ENCODE results near the gene SLC36A1. TPM values are rescaled to one million over a fixed set of nuclear protein-coding genes. Genes with fewer than 3 reads are reported as not detected.

The SLC36A1 gene
- polyA plus RNA-seq, 1 of the 3 experiments (the other 2 are of a cell fraction), result 4.1 TPM

- Histone ChIP-seq H3K9me3 (no peaks in the 10 kb centered on the region), H3K4me2 (no peak overlapping the region), H3K9ac (no peak overlapping the region), H3K36me3 (replicated peaks in 1 of 2; ENCODE audit: control insufficient read depth in 1 of 2, insufficient read depth in 2 of 2, low read length in 1 of 2) (peaks cover 11 to 24% of the 10 kb centered on the region in 2 experiments), H3F3A (replicated peaks; ENCODE audit: insufficient read depth) (no peaks in the 10 kb centered on the region), H4K20me1 (ENCODE audit: insufficient read depth) (no peaks in the 10 kb centered on the region), H3K79me2 (ENCODE audit: insufficient read depth) (no peaks in the 10 kb centered on the region), H3K4me3 (ENCODE audit: low read depth in 2 of 2, low read length in 1 of 2) (no peak overlapping the region), H2AFZ (ENCODE audit: low read depth) (no peak overlapping the region), H3K27me3 (ENCODE audit: insufficient read depth) (no peaks in the 10 kb centered on the region), H3K9me2 (no peaks in the 10 kb centered on the region), H3K4me1 (ENCODE audit: control insufficient read depth in 1 of 2, insufficient read depth in 2 of 2, low read depth in 1 of 2, low read length in 1 of 2) (peaks cover under 1 to 6% of the 10 kb centered on the region in 2 experiments; a peak in 3 of 4 replicates), H3K27ac (ENCODE audit: low read depth in 2 of 2, low read length in 1 of 2) (no peak overlapping the region)
- ChIA-PET CTCF (interaction anchor here (1.0 kb wide), 1 partner anchor 13 kb away, joined by 3 read pairs; no protein-coding TSS in a partner anchor), POLR2A (no interaction called here)
- no peak for TF ChIP-seq GATA2 (CRISPR knock-in tag; IDR thresholded peaks at IDR 0.05)
- no peak for TF ChIP-seq SIN3A (IDR thresholded peaks at IDR 0.05; ENCODE audit: borderline replicate concordance, low read depth, low read length)
- no peak for TF ChIP-seq USF1 (IDR thresholded peaks at IDR 0.05; ENCODE audit: borderline replicate concordance, low read depth)
- no peak for TF ChIP-seq TAF1 (IDR thresholded peaks at IDR 0.05; ENCODE audit: borderline replicate concordance, low read depth, low read length)
- TF ChIP-seq EZH2phosphoT487 (IDR thresholded peaks at IDR 0.05; ENCODE audit: borderline replicate concordance, low read depth), result no peak
- 85% methylated on average over 1 of the region's 3 CpGs for WGBS (ENCODE audit: low lambda C conversion rate)
- DNase-seq, result no peak
These were observed 22.6 kb downstream of the SLC36A1 start for GRCh38 chr5:151469992-151470391.

- H4K20me1 ChIP-seq (ENCODE audit: insufficient read depth), result no peaks in the 10 kb centered on the region
- no peaks in the 10 kb centered on the region for H3K27me3 ChIP-seq (ENCODE audit: insufficient read depth)
- no peak overlapping the region for H3K9ac ChIP-seq
- H3K36me3 ChIP-seq (replicated peaks in 1 of 2; ENCODE audit: control insufficient read depth in 1 of 2, insufficient read depth in 2 of 2, low read length in 1 of 2), result peaks cover 11 to 24% of the 10 kb centered on the region in 2 experiments
- no peaks in the 10 kb centered on the region for H3F3A ChIP-seq (replicated peaks; ENCODE audit: insufficient read depth)
- no peak overlapping the region for H2AFZ ChIP-seq (ENCODE audit: low read depth)
- DNase-seq, result no peak
- H3K4me3 ChIP-seq (ENCODE audit: low read depth in 2 of 2, low read length in 1 of 2), result no peak overlapping the region
- peaks cover 5 to 6% of the 10 kb centered on the region in 2 experiments; a peak in 3 of 4 replicates for H3K4me1 ChIP-seq (ENCODE audit: control insufficient read depth in 1 of 2, insufficient read depth in 2 of 2, low read depth in 1 of 2, low read length in 1 of 2)
- H3K79me2 ChIP-seq (ENCODE audit: insufficient read depth), result no peaks in the 10 kb centered on the region
- no peaks in the 10 kb centered on the region for H3K9me3 ChIP-seq
- ChIA-PET CTCF (interaction anchor here (0.5 to 2.0 kb wide), 3 partner anchors 9 to 23 kb away, joined by 3 to 5 read pairs (median 3); partner anchors contain the start of gene SLC36A1), POLR2A (no interaction called here)
- 92% methylated on average over 3 of the region's 4 CpGs for WGBS (ENCODE audit: low lambda C conversion rate)
- H3K9me2 ChIP-seq, result no peaks in the 10 kb centered on the region
- H3K27ac ChIP-seq (ENCODE audit: low read depth in 2 of 2, low read length in 1 of 2), result no peak overlapping the region
- TF ChIP-seq YY1 (IDR thresholded peaks at IDR 0.05; ENCODE audit: low read depth), result no peak
- no peak for TF ChIP-seq ZBTB33 (IDR thresholded peaks at IDR 0.05; ENCODE audit: borderline replicate concordance, low read depth)
- no peak for TF ChIP-seq FOXM1 (IDR thresholded peaks at IDR 0.05; ENCODE audit: low read depth)
- no peak for TF ChIP-seq CTCF (IDR thresholded peaks at IDR 0.05)
- TF ChIP-seq TAF1 (IDR thresholded peaks at IDR 0.05; ENCODE audit: borderline replicate concordance, low read depth, low read length), result no peak
- no peak for TF ChIP-seq POLR2AphosphoS5 (IDR thresholded peaks at IDR 0.05; ENCODE audit: low read depth, low read length)
- no peak for TF ChIP-seq ELF1 (IDR thresholded peaks at IDR 0.05)
- TF ChIP-seq PBX3 (IDR thresholded peaks at IDR 0.05), result no peak
- H3K4me2 ChIP-seq, result no peak overlapping the region
These were observed 23.0 kb downstream of the SLC36A1 start for GRCh38 chr5:151470439-151470838.
